Measurements from ENCODE around the gene STATH. TPM values are rescaled to one million over a fixed set of nuclear protein-coding genes. Genes with fewer than 3 reads are reported as not detected.

The STATH gene, protein sequence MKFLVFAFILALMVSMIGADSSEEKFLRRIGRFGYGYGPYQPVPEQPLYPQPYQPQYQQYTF
- total RNA-seq = not detected in 2 replicates

DNA sequence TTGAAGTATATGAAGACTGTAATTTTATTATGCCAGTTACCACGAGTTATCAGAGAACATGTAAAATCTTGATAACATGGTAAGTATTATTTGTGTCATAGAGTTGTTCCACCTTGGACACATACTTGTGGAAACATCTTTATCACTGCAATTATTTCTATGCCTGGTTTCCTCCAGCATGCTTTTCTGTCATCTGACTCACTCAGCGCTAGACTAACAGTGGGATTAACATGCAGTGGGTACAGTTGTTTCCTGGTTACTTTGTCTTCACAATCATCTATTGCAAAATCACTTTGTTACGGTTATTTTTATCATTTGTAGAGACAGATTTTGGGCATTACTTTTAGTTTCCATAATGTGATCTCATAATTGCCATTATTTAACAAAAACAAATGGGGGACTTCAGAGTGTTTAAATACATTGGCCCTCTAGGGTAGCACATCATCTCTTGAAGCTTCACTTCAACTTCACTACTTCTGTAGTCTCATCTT, at the start of gene STATH:
TSS of gene STATH (plus strand) at position 441 of the 491 bp plus-strand sequence. CDS start 2,472 bp downstream, outside the sequence.

GRCh38 chr4:69965628-69966027, 30.1 kb upstream of the STATH start, which contains the start of gene CSN2:
Gene CSN2, minus strand, starts transcription at chr4:69965728. Its CDS starts 4,733 bp downstream, at chr4:69960995.

DNA sequence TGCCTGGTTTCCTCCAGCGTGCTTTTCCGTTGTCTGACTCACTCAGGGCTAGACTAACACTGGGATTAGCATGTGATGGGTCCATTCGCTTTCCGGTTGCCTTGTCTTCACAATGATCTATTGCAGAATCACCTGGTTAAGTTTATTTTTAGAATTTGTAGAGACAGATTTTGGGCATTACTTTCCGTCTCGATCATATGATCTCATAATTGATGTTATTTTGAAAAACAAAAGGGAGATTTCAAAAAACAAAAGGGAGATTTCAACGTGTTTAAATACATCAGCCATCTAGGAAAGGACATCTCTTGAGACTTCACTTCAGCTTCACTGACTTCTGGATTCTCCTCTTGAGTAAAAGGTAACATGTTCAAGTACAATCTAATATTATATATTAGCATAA, 32.4 kb downstream of the STATH start, which contains the start of gene HTN3:
TSS of gene HTN3 (plus strand) at position 301 of the 400 bp plus-strand sequence. CDS start 2,282 bp downstream, outside the sequence.

DNA sequence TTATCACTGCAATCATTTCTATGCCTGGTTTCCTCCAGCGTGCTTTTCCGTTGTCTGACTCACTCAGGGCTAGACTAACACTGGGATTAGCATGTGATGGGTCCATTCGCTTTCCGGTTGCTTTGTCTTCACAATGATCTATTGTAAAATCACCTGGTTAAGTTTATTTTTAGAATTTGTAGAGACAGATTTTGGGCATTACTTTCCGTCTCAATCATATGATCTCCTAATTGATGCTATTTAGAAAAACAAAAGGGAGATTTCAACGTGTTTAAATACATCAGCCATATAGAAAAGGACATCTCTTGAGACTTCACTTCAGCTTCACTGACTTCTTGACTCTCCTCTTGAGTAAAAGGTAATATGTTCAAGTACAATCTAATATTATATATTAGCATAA, 54.4 kb downstream of the STATH start, which contains the start of gene HTN1:
TSS of gene HTN1 (plus strand) at position 301 of the 400 bp plus-strand sequence. CDS start 2,639 bp downstream, outside the sequence.

Other genes with a start within 250 kb of the STATH start
- gene SULT1B1, start 235.3 kb upstream of the STATH start, total RNA-seq = not detected in 2 replicates
- 0.42 and 1.2 TPM in 2 replicates for gene SULT1E1, start 135.8 kb upstream of the STATH start, total RNA-seq
- gene CSN1S1, start 64.9 kb upstream of the STATH start, total RNA-seq = not detected in 2 replicates
- not detected in 2 replicates for gene CSN2, start 30.2 kb upstream of the STATH start, total RNA-seq
- not detected in 2 replicates for gene HTN3, start 32.5 kb downstream of the STATH start, total RNA-seq
- not detected in 2 replicates for gene HTN1, start 54.5 kb downstream of the STATH start, total RNA-seq
- not detected in 2 replicates for gene PRR27, start 158.3 kb downstream of the STATH start, total RNA-seq
- not detected in 2 replicates for gene ODAM, start 199.8 kb downstream of the STATH start, total RNA-seq
- not detected in 2 replicates for gene FDCSP, start 230.2 kb downstream of the STATH start, total RNA-seq
- not detected in 2 replicates for gene CSN3, start 246.6 kb downstream of the STATH start, total RNA-seq

Data from hair follicular keratinocyte (primary cell).